Measurements from ENCODE around the gene ZNF791. TPM values are rescaled to one million over a fixed set of nuclear protein-coding genes. Genes with fewer than 3 reads are reported as not detected.

Gene ZNF791
- total and polyA plus RNA-seq, 2 experiments from 2014 or later, result 12.2 to 15.3 TPM

GRCh38 chr19:12597594-12597993 is 13.1 kb upstream of the ZNF791 start (continued):
- no peak for TF ChIP-seq ZNF462 (CRISPR knock-in tag; IDR thresholded peaks at IDR 0.05)

- TF ChIP-seq ZNF331 (CRISPR knock-in tag; IDR thresholded peaks at IDR 0.05; ENCODE audit: low read depth), result no peak
- no peak for TF ChIP-seq NANOG (IDR thresholded peaks at IDR 0.05; ENCODE audit: borderline replicate concordance)
- TF ChIP-seq ZNF462 (CRISPR knock-in tag; IDR thresholded peaks at IDR 0.05), result no peak
- TF ChIP-seq CTCF (conservative IDR thresholded peaks at IDR 0.05; ENCODE audit: low read depth in 2 of 2), result no peak
- TF ChIP-seq JUNB (IDR thresholded peaks at IDR 0.05; ENCODE audit: unreplicated experiment), result no peak
- TF ChIP-seq POLR2AphosphoS5 (IDR thresholded peaks at IDR 0.05; ENCODE audit: low read depth), result no peak
- H3K27ac ChIP-seq (ENCODE audit: low read depth), result no peak overlapping the region
These were observed 7.0 kb upstream of the ZNF791 start for GRCh38 chr19:12603714-12604113.

More at GRCh38 chr19:12603714-12604113, 7.0 kb upstream of the ZNF791 start:
- Mint-ChIP-seq H3K27ac (no peak overlapping the region), H3K27me3 (ENCODE audit: insufficient read depth, low read depth, poor library complexity) (no peaks in the 10 kb centered on the region), H3K36me3 (ENCODE audit: low read depth) (peaks cover 16% of the 10 kb centered on the region; the same call in 2 of the 3 replicates), H3K4me1 (no peaks in the 10 kb centered on the region), H3K9me3 (no peaks in the 10 kb centered on the region), H3K4me3 (no peak overlapping the region)
- no peak for DNase-seq (ENCODE audit: low spot score)
- no peaks in the 10 kb centered on the region for H3K79me2 ChIP-seq (replicated peaks; ENCODE audit: insufficient read depth)
- H4K20me1 ChIP-seq (replicated peaks; ENCODE audit: insufficient read depth), result no peaks in the 10 kb centered on the region
- no peak for ATAC-seq
- no peak overlapping the region for H2AFZ ChIP-seq
- H3K36me3 ChIP-seq (ENCODE audit: insufficient read depth), result no peaks in the 10 kb centered on the region
- H3K27me3 ChIP-seq (ENCODE audit: insufficient read depth), result no peaks in the 10 kb centered on the region
- H3K4me2 ChIP-seq, result no peak overlapping the region
- no peak overlapping the region for H3K4me3 ChIP-seq
- no peaks in the 10 kb centered on the region for H3K4me1 ChIP-seq (ENCODE audit: insufficient read depth)
- H3K9me2 ChIP-seq (ENCODE audit: insufficient read depth), result no peaks in the 10 kb centered on the region
- no peaks in the 10 kb centered on the region for H3F3A ChIP-seq (replicated peaks; ENCODE audit: low read depth)

All from GM23338 (cell line).